ENCODE results near the gene GALNT15.
A peak's percentile ranks its signal among the peaks of the same experiment; 100 is the strongest.

Gene GALNT15

GRCh38 chr3:16171009-16171408, 3.5 kb upstream of the GALNT15 start:
- no peak for ATAC-seq

GRCh38 chr3:16171825-16172224, 2.7 kb upstream of the GALNT15 start:
- ATAC-seq, result no peak

- ATAC-seq, result no peak
Observed at GRCh38 chr3:16173283-16174025, 1.0 kb upstream of the GALNT15 start.

- no peak for ATAC-seq
Observed at GRCh38 chr3:16174026-16174355, 489 bp upstream of the GALNT15 start.

GRCh38 chr3:16174976-16175901, 759 bp downstream of the GALNT15 start:
- ATAC-seq, result no peak

- ATAC-seq, result no peak
Observed at GRCh38 chr3:16176391-16177030, 2.0 kb downstream of the GALNT15 start.

- no peak for ATAC-seq
Observed at GRCh38 chr3:16177382-16177781, 2.9 kb downstream of the GALNT15 start.

GRCh38 chr3:16177962-16178627, 3.6 kb downstream of the GALNT15 start:
- ATAC-seq, result peak; percentile 24 to 57

GRCh38 chr3:16178628-16178988, 4.1 kb downstream of the GALNT15 start:
- ATAC-seq, result no peak

- no peak for ATAC-seq
Observed at GRCh38 chr3:16179261-16179660, 4.8 kb downstream of the GALNT15 start.

- ATAC-seq, result no peak
Observed at GRCh38 chr3:16179771-16180736, 5.6 kb downstream of the GALNT15 start.

GRCh38 chr3:16180737-16181134, 6.3 kb downstream of the GALNT15 start:
- no peak for ATAC-seq

- ATAC-seq, result no peak
Observed at GRCh38 chr3:16181361-16181760, 6.9 kb downstream of the GALNT15 start.

GRCh38 chr3:16182183-16182582, 7.7 kb downstream of the GALNT15 start:
- no peak for ATAC-seq

GRCh38 chr3:16182612-16183011, 8.1 kb downstream of the GALNT15 start:
- no peak for ATAC-seq

- no peak for ATAC-seq
Observed at GRCh38 chr3:16183082-16183481, 8.6 kb downstream of the GALNT15 start.

GRCh38 chr3:16183601-16184270, 9.3 kb downstream of the GALNT15 start:
- ATAC-seq, result no peak

GRCh38 chr3:16186086-16186485, 11.6 kb downstream of the GALNT15 start:
- ATAC-seq, result no peak

- peak in 1 of 2 donors; percentile 48 for ATAC-seq
Observed at GRCh38 chr3:16186565-16186964, 12.1 kb downstream of the GALNT15 start.

- no peak for ATAC-seq
Observed at GRCh38 chr3:16187213-16187790, 12.8 kb downstream of the GALNT15 start.

GRCh38 chr3:16188071-16188470, 13.6 kb downstream of the GALNT15 start:
- no peak for ATAC-seq
